B cell (primary cell): ENCODE results near the gene ALMS1. TPM values are rescaled to one million over a fixed set of nuclear protein-coding genes. Genes with fewer than 3 reads are reported as not detected.

Experiments used
- ATAC-seq: fragments of 200-7000 bp; cut with Tn5 transposase; one replicate; pipeline ENCODE4 v1.10.0; 2021; ENCODE audit warnings: low read depth, mild to moderate bottlenecking, moderate number of reproducible peaks, moderate library complexity
- CTCF ChIA-PET: fragments of 350-600 bp; sonication (Branson Sonifier 250); formaldehyde crosslinking; loops from one replicate; lab custom pipeline; 2021; ENCODE audit warnings: antibody characterized with exemption, inconsistent platforms; lab: Charles Lee
- POLR2A ChIA-PET: fragments of 350-600 bp; sonication (Branson Sonifier 250); formaldehyde crosslinking; loops from one replicate; lab custom pipeline; 2021; ENCODE audit warnings: antibody characterized with exemption; lab: Charles Lee
- DNase-seq: peaks from one replicate; pipeline ENCODE4 v3.0.0; 2013
- H2AFZ ChIP-seq: 2 replicates; pipeline ENCODE4 v1.6.1; 2012; ENCODE audit warnings: mild to moderate bottlenecking, low read depth, low read length; ENCODE audit not compliant: insufficient read depth, poor library complexity, severe bottlenecking
- H3K27ac ChIP-seq, 2 donors: 1 replicate in 1 of 2; 2 replicates in 1 of 2; pipeline ENCODE4 v1.5.1; 2012 to 2013; ENCODE audit warnings: low read length in 2 of 2, mild to moderate bottlenecking in 2 of 2, moderate library complexity in 1 of 2
- H3K27me3 ChIP-seq, 4 experiments: fragments of 200-600 bp in 1 of 4; sonication (generic) in 1 of 4; replicated peaks in 1 of 4; 1 replicate in 2 of 4; 2 replicates in 2 of 4; pipeline versions ENCODE4 v1.6.1 to v1.7.0; 2013 to 2016; ENCODE audit warnings: low read length in 3 of 4, mild to moderate bottlenecking in 2 of 4, mixed read lengths in 1 of 4, moderate library complexity in 1 of 4; ENCODE audit not compliant: insufficient read depth in 4 of 4, control insufficient read depth in 3 of 4; ENCODE audit errors: control extremely low read depth in 1 of 4
- H3K36me3 ChIP-seq, 2 experiments: replicated peaks in 1 of 2; 1 replicate in 1 of 2; 2 replicates in 1 of 2; pipeline versions ENCODE4 v1.6.1 to v1.7.1; 2013; ENCODE audit warnings: low read length in 1 of 2; ENCODE audit not compliant: insufficient read depth in 2 of 2, control insufficient read depth in 1 of 2; ENCODE audit errors: control extremely low read depth in 1 of 2, extremely low read depth in 1 of 2
- H3K4me1 ChIP-seq, 2 donors: fragments of 200-600 bp in 1 of 2; sonication (generic) in 1 of 2; 1 replicate in 1 of 2; 2 replicates in 1 of 2; pipeline versions ENCODE4 v1.5.1 to v1.6.1; 2013 to 2017; ENCODE audit warnings: low read length in 2 of 2; ENCODE audit not compliant: control insufficient read depth in 2 of 2, insufficient read depth in 2 of 2
- H3K4me2 ChIP-seq: replicated peaks from 2 replicates; pipeline ENCODE3; 2012; ENCODE audit warnings: mild to moderate bottlenecking, low read depth, low read length; ENCODE audit not compliant: poor library complexity, severe bottlenecking
- H3K4me3 ChIP-seq, 5 experiments: fragments of 200-600 bp in 1 of 5; sonication (generic) in 1 of 5; 1 replicate in 3 of 5; 2 replicates in 2 of 5; pipeline versions ENCODE4 v1.5.1 to v1.7.0; 2011 to 2016; ENCODE audit warnings: low read length in 4 of 5, mild to moderate bottlenecking in 4 of 5, low read depth in 2 of 5, control low read depth in 1 of 5, moderate library complexity in 1 of 5; ENCODE audit not compliant: insufficient read depth in 1 of 5; ENCODE audit errors: control extremely low read depth in 1 of 5, extremely low read depth in 1 of 5
- H3K79me2 ChIP-seq: fragments of 200-600 bp; sonication (generic); one replicate; pipeline ENCODE4 v1.6.0; 2016; ENCODE audit warnings: low read length; ENCODE audit not compliant: control insufficient read depth, insufficient read depth
- H3K9ac ChIP-seq: fragments of 200-600 bp; sonication (generic); 2 replicates; pipeline ENCODE4 v1.6.1; 2017; ENCODE audit warnings: mild to moderate bottlenecking, low read length, moderate library complexity
- H3K9me3 ChIP-seq, 3 donors: one replicate each; pipeline versions ENCODE4 v1.6.1 to v1.7.1; 2013; ENCODE audit warnings: low read length in 2 of 3; ENCODE audit not compliant: control insufficient read depth in 2 of 3, insufficient read depth in 1 of 3; ENCODE audit errors: control extremely low read depth in 1 of 3
- H4K20me1 ChIP-seq: 2 replicates; pipeline ENCODE4 v1.6.0; 2012; ENCODE audit warnings: mild to moderate bottlenecking, low read length; ENCODE audit not compliant: insufficient read depth, control insufficient read depth, poor library complexity, severe bottlenecking
- H3K27ac Mint-ChIP-seq: one replicate; pipeline ENCODE4 v1.8.0; 2021; ENCODE audit warnings: mixed read lengths
- H3K27me3 Mint-ChIP-seq: one replicate; pipeline ENCODE4 v1.8.0; 2021; ENCODE audit warnings: mixed read lengths
- H3K4me1 Mint-ChIP-seq: one replicate; pipeline ENCODE4 v1.8.0; 2021; ENCODE audit warnings: mixed read lengths
- H3K4me3 Mint-ChIP-seq: one replicate; pipeline ENCODE4 v1.8.0; 2021; ENCODE audit warnings: mixed read lengths
- H3K9me3 Mint-ChIP-seq: one replicate; pipeline ENCODE4 v1.8.0; 2022; ENCODE audit warnings: mixed read lengths; ENCODE audit not compliant: insufficient read depth
- EZH2 ChIP-seq: IDR thresholded peaks from 2 replicates; pipeline ENCODE4 v1.6.1; 2012; ENCODE audit warnings: borderline replicate concordance, low read depth, mild to moderate bottlenecking, moderate library complexity, low read length; ENCODE audit not compliant: insufficient read depth, poor library complexity, severe bottlenecking
- WGBS: methylation state at CpG from one replicate; pipeline ENCODE4 v1.1.5; 2013; ENCODE audit warnings: missing lambda C conversion rate; ENCODE audit not compliant: insufficient coverage; 5-methylcytosine and 5-hydroxymethylcytosine counted together
- intact Hi-C: fragments of 100-400 bp; cut with micrococcal nuclease; formaldehyde crosslinking; loops from one replicate; pipeline ENCODE4 v1.10.0; 2022
- polyA plus RNA-seq: library from polyadenylated mRNA; depleted of rRNA; stranded (reverse); fragments of >200 nt; gene quantifications from 2 replicates; pipeline ENCODE4 v1.2.3, GENCODE V29; 2012
- total RNA-seq, 2 donors: library from RNA; stranded (reverse); fragments of 120-200 nt in 1 of 2; gene quantifications; 1 replicate in 1 of 2; 2 replicates in 1 of 2; pipeline versions ENCODE4 v1.2.3 to v1.2.4, GENCODE V29; 2013 to 2022
- TF ChIP-seq, protein P1 (sequence below): fragments of 200-600 bp; IDR thresholded peaks from one replicate; pipeline ENCODE4 v1.8.0; 2022; ENCODE audit warnings: antibody characterized with exemption, mild to moderate bottlenecking

ALMS1 gene
- total and polyA plus RNA-seq, 2 donors (not counting 1 experiment from before 2014, with no cell fraction given): 4.8 to 32.1 TPM

GRCh38 chr2:73402386-73403103 lies 16.9 kb downstream of the ALMS1 start:
- WGBS: 93% methylated on average over 5 of the region's 9 CpGs
- Histone ChIP-seq H3K27ac (no peak overlapping the region), H3K9ac (no peak overlapping the region), H3K36me3 (peaks cover 0 to 1% of the 10 kb centered on the region in 2 experiments), H3K27me3 (no peaks in the 10 kb centered on the region), H2AFZ (no peak overlapping the region), H3K4me1 (no peaks in the 10 kb centered on the region), H4K20me1 (no peaks in the 10 kb centered on the region), H3K4me2 (no peak overlapping the region), H3K79me2 (peaks cover 66% of the 10 kb centered on the region), H3K9me3 (peaks cover 9 to 21% (median 16%) of the 10 kb centered on the region in 3 donors), H3K4me3 (no peak overlapping the region)
- Mint-ChIP-seq H3K4me1 (no peaks in the 10 kb centered on the region), H3K9me3 (peaks cover 14% of the 10 kb centered on the region), H3K4me3 (no peak overlapping the region), H3K27me3 (no peaks in the 10 kb centered on the region), H3K27ac (no peak overlapping the region)
- ChIA-PET CTCF (no interaction called here), POLR2A (no interaction called here)
- intact Hi-C loops: no loop called here
- ATAC-seq: no peak
- TF ChIP-seq EZH2: no peak
- TF ChIP-seq, protein P1, sequence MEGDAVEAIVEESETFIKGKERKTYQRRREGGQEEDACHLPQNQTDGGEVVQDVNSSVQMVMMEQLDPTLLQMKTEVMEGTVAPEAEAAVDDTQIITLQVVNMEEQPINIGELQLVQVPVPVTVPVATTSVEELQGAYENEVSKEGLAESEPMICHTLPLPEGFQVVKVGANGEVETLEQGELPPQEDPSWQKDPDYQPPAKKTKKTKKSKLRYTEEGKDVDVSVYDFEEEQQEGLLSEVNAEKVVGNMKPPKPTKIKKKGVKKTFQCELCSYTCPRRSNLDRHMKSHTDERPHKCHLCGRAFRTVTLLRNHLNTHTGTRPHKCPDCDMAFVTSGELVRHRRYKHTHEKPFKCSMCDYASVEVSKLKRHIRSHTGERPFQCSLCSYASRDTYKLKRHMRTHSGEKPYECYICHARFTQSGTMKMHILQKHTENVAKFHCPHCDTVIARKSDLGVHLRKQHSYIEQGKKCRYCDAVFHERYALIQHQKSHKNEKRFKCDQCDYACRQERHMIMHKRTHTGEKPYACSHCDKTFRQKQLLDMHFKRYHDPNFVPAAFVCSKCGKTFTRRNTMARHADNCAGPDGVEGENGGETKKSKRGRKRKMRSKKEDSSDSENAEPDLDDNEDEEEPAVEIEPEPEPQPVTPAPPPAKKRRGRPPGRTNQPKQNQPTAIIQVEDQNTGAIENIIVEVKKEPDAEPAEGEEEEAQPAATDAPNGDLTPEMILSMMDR: no peak
- no peak for DNase-seq

- TF ChIP-seq, protein P1: no peak
- TF ChIP-seq EZH2: no peak
- ATAC-seq: no peak
- intact Hi-C loops: no loop called here
- ChIA-PET CTCF (no interaction called here), POLR2A (no interaction called here)
- Histone ChIP-seq H3K4me1 (no peaks in the 10 kb centered on the region), H3K36me3 (peaks cover 0 to 1% of the 10 kb centered on the region in 2 experiments), H3K27me3 (no peaks in the 10 kb centered on the region), H4K20me1 (no peaks in the 10 kb centered on the region), H3K9me3 (peaks cover 9 to 21% (median 16%) of the 10 kb centered on the region in 3 donors), H3K4me2 (no peak overlapping the region), H3K27ac (no peak overlapping the region), H3K4me3 (no peak overlapping the region), H3K9ac (no peak overlapping the region), H2AFZ (no peak overlapping the region), H3K79me2 (peaks cover 59% of the 10 kb centered on the region)
- no peaks in the 10 kb centered on the region for H3K27me3 Mint-ChIP-seq
- no CpG with 5 or more reads among the region's 1 CpG for WGBS
- peaks cover 14% of the 10 kb centered on the region for H3K9me3 Mint-ChIP-seq
- no peak overlapping the region for H3K27ac Mint-ChIP-seq
- no peaks in the 10 kb centered on the region for H3K4me1 Mint-ChIP-seq
- H3K4me3 Mint-ChIP-seq: no peak overlapping the region
- DNase-seq: no peak
Measured at GRCh38 chr2:73403237-73403636, 17.6 kb downstream of the ALMS1 start.
